Activated B cell treated with CpG ODN at 0.5 μM for 24 hours (primary cell): ENCODE measurements around the gene P2RY8. TPM values are rescaled to one million over a fixed set of nuclear protein-coding genes. Genes with fewer than 3 reads are reported as not detected.
A peak's percentile ranks its signal among the peaks of the same experiment; 100 is the strongest.
"Not testable (repeated sequence)": the region's sequence is repeated elsewhere in the genome, so short reads cannot be mapped to it uniquely, and the experiment has no call there.

Experiments used
- ATAC-seq: fragments of 200-7000 bp; cut with Tn5 transposase; one replicate; pipeline ENCODE4 v1.10.0; 2021; ENCODE audit warnings: low read depth, mild to moderate bottlenecking, moderate library complexity
- CTCF ChIA-PET: fragments of 350-600 bp; sonication (Branson Sonifier 250); formaldehyde crosslinking; loops from one replicate; lab custom pipeline; 2021; ENCODE audit warnings: antibody characterized with exemption; lab: Charles Lee
- POLR2A ChIA-PET: fragments of 350-600 bp; sonication (Branson Sonifier 250); formaldehyde crosslinking; loops from one replicate; lab custom pipeline; 2021; ENCODE audit warnings: antibody characterized with exemption; lab: Charles Lee
- DNase-seq: peaks from one replicate; pipeline ENCODE4 v3.0.0; 2022
- H3K27ac Mint-ChIP-seq: one replicate; pipeline ENCODE4 v1.8.0; 2020; ENCODE audit warnings: mixed read lengths
- H3K27me3 Mint-ChIP-seq: one replicate; pipeline ENCODE4 v1.8.0; 2021; ENCODE audit warnings: mixed read lengths
- H3K36me3 Mint-ChIP-seq: one replicate; pipeline ENCODE4 v1.8.0; 2021; ENCODE audit warnings: low read depth, mixed read lengths
- H3K4me1 Mint-ChIP-seq: one replicate; pipeline ENCODE4 v1.8.0; 2021; ENCODE audit warnings: mixed read lengths
- H3K4me3 Mint-ChIP-seq: one replicate; pipeline ENCODE4 v1.8.0; 2020; ENCODE audit warnings: mild to moderate bottlenecking, mixed read lengths
- H3K9me3 Mint-ChIP-seq: one replicate; pipeline ENCODE4 v1.8.0; 2020; ENCODE audit warnings: mixed read lengths
- CTCF ChIP-seq: fragments of 200-600 bp; IDR thresholded peaks from one replicate; pipeline ENCODE4 v1.8.0; 2022; ENCODE audit warnings: antibody characterized with exemption, mild to moderate bottlenecking
- intact Hi-C: fragments of 100-400 bp; cut with micrococcal nuclease; formaldehyde crosslinking; loops from one replicate; pipeline ENCODE4 v1.15.1; 2024
- total RNA-seq: library from RNA; stranded (reverse); gene quantifications from 2 replicates; pipeline ENCODE4 v1.2.3, GENCODE V29; 2022

Gene P2RY8
- total RNA-seq, 1 donor from 2014 or later = 332 TPM

- ChIA-PET POLR2A (no interaction called here), CTCF (no interaction called here)
- Mint-ChIP-seq H3K9me3 (peaks cover 4% of the 10 kb centered on the region), H3K4me3 (peak overlapping the region; percentile 88), H3K27ac (peak overlapping the region; percentile 88), H3K36me3 (peaks cover 62% of the 10 kb centered on the region), H3K4me1 (peaks cover 66% of the 10 kb centered on the region), H3K27me3 (no peaks in the 10 kb centered on the region)
- DNase-seq (no peak), ATAC-seq (peak; percentile 1)
- intact Hi-C loops = loop anchor here (1.0 kb wide), 2 partner anchors 25 to 39 kb away; no protein-coding TSS in a partner anchor
- TF ChIP-seq CTCF = no peak
Measured at GRCh38 chrX:1492421-1493012, 44.5 kb downstream of the P2RY8 start.

GRCh38 chrX:1491851-1492349 lies 45.1 kb downstream of the P2RY8 start:
- peaks cover 4% of the 10 kb centered on the region for H3K9me3 Mint-ChIP-seq
- H3K4me1 Mint-ChIP-seq = peaks cover 69% of the 10 kb centered on the region
- intact Hi-C loops = loop anchor here (1.0 kb wide), 2 partner anchors 25 to 39 kb away; no protein-coding TSS in a partner anchor
- ChIA-PET POLR2A (no interaction called here), CTCF (no interaction called here)
- H3K27me3 Mint-ChIP-seq = no peaks in the 10 kb centered on the region
- peak; percentile 61 for DNase-seq
- TF ChIP-seq CTCF = no peak
- peaks cover 68% of the 10 kb centered on the region for H3K36me3 Mint-ChIP-seq
- H3K27ac Mint-ChIP-seq = peak overlapping the region; percentile 88
- peak; percentile 66 for ATAC-seq
- H3K4me3 Mint-ChIP-seq = peak overlapping the region; percentile 88

- intact Hi-C loops, ATAC-seq, H3K27me3 Mint-ChIP-seq, CTCF ChIA-PET, H3K9me3 Mint-ChIP-seq, POLR2A ChIA-PET, DNase-seq: not testable (repeated sequence)
- H3K4me1 Mint-ChIP-seq = peaks cover 69% of the 10 kb centered on the region
- H3K27ac Mint-ChIP-seq = peak overlapping the region; percentile 35
- peak overlapping the region; percentile 88 for H3K4me3 Mint-ChIP-seq
- peaks cover 68% of the 10 kb centered on the region for H3K36me3 Mint-ChIP-seq
Measured at GRCh38 chrX:1491248-1491647, 45.7 kb downstream of the P2RY8 start.

GRCh38 chrX:1490723-1491122 lies 46.3 kb downstream of the P2RY8 start:
- ATAC-seq, H3K27ac Mint-ChIP-seq, intact Hi-C loops, CTCF ChIA-PET, DNase-seq, H3K27me3 Mint-ChIP-seq, H3K9me3 Mint-ChIP-seq, POLR2A ChIA-PET, H3K4me3 Mint-ChIP-seq: not testable (repeated sequence)
- H3K4me1 Mint-ChIP-seq = peaks cover 66% of the 10 kb centered on the region
- peaks cover 68% of the 10 kb centered on the region for H3K36me3 Mint-ChIP-seq

- H3K27me3 Mint-ChIP-seq, H3K27ac Mint-ChIP-seq, CTCF ChIA-PET, DNase-seq, H3K9me3 Mint-ChIP-seq, H3K4me3 Mint-ChIP-seq, ATAC-seq, POLR2A ChIA-PET, intact Hi-C loops: not testable (repeated sequence)
- Mint-ChIP-seq H3K4me1 (peaks cover 63% of the 10 kb centered on the region), H3K36me3 (peaks cover 73% of the 10 kb centered on the region)
Measured at GRCh38 chrX:1489354-1489753, 47.6 kb downstream of the P2RY8 start.

- DNase-seq (no peak), ATAC-seq (no peak)
- H3K27me3 Mint-ChIP-seq = no peaks in the 10 kb centered on the region
- ChIA-PET CTCF (no interaction called here), POLR2A (no interaction called here)
- H3K9me3 Mint-ChIP-seq = peaks cover 4% of the 10 kb centered on the region
- no peak overlapping the region for H3K4me3 Mint-ChIP-seq
- H3K4me1 Mint-ChIP-seq = peaks cover 63% of the 10 kb centered on the region
- H3K36me3 Mint-ChIP-seq = peaks cover 76% of the 10 kb centered on the region
- H3K27ac Mint-ChIP-seq = peak overlapping the region; percentile 84
- intact Hi-C loops = no loop called here
- no peak for TF ChIP-seq CTCF
Measured at GRCh38 chrX:1488745-1489144, 48.2 kb downstream of the P2RY8 start.
